Measurements from ENCODE around the gene IL34. TPM values are rescaled to one million over a fixed set of nuclear protein-coding genes. Genes with fewer than 3 reads are reported as not detected.

IL34 gene
- total and polyA plus RNA-seq, 5 experiments from 2014 or later, result 0.36 TPM; not detected in 4

DNA sequence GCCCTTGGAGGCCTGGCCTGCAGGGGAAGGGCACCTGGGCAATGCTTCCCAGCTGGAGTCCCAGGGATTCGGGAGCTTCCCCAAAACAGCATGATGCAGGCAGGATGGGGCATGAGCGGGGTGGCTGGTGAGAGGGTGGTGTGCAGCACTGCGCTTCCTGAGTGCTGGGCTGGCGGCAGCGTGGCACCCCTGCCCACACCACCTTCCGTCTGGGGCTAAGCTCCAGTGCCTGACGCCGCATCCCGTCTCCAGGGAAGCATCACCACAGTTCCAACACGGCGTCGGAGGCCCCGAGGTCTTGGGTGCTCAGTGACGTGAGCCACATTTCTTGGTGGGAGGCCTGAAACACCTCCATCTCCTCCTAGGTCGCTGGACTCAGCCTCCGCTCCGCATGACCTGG lies 53.3 kb downstream of the IL34 start:
- Mint-ChIP-seq H3K27me3 (no peaks in the 10 kb centered on the region), H3K27ac (peak overlapping the region in 4 of 10 donors; percentile 48 to 84 (median 70))
- POLR2A ChIA-PET, result no interaction called here

DNA sequence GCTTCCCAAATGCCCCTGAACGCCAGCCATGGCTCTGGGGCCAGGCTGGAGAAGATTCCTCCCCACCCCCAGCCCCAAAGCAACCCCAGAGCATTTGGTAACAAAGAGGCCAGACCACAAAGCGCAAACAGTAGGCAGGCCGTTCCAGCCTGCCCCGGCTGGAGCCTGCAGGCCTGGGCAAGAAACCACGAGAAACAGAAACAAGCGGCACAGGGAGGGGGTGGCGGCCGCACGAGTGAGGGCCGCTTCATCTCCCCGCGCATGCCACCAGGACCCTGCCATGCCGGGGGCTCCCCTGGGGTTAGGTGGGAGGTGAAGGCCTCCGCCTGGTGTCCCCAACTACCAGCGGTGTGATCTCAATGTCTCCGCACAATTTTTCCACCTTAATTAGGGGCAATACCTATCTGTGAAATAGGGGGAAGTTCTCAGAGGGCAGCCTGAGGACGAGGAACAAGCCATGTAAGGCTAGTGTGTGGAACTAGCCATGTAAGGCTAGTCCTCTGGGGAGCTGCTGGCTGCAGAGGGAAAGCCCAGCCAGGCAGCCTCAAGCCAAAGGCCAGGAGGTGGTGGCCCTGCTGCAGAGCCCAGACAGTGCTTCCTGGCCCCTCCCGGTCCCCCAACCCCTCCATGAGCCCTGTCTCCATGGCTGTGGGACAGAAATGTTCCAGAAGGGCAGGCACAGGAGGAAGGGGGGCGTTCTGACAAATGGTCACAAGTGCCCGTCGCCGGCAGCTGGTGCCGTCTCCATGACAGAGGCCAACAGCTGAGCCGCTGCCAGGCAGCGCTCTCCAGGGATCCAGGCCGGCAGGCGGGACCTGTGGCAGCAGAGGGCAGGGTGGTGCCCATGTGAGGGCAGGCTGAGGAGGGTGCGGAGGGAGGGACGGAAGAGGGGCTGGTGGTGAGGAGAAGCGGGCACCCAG lies 54.0 kb downstream of the IL34 start:
- peaks cover 22 to 46% (median 38%) of the 10 kb centered on the region in 4 donors for H3K4me1 Mint-ChIP-seq
- H3K36me3 Mint-ChIP-seq, result peaks cover 0 to 7% (median 1%) of the 10 kb centered on the region in 3 donors
- DNase-seq, result no peak
- no peaks in the 10 kb centered on the region for H3K9me3 Mint-ChIP-seq
- no peak for ATAC-seq
- H3K27ac Mint-ChIP-seq, result peak overlapping the region in 3 of 10 donors; percentile 63 to 88 (median 87)
- POLR2A ChIA-PET, result no interaction called here
- H3K4me3 Mint-ChIP-seq, result no peak overlapping the region
- no peaks in the 10 kb centered on the region for H3K27me3 Mint-ChIP-seq

More for the DNA sequence above, 53.3 kb downstream of the IL34 start:
- DNase-seq (no peak), ATAC-seq (no peak)
- peaks cover 0 to 7% (median 1%) of the 10 kb centered on the region in 3 donors for H3K36me3 Mint-ChIP-seq
- peaks cover 24 to 52% (median 41%) of the 10 kb centered on the region in 4 donors for H3K4me1 Mint-ChIP-seq
- H3K4me3 Mint-ChIP-seq, result no peak overlapping the region
- no peaks in the 10 kb centered on the region for H3K9me3 Mint-ChIP-seq

DNA sequence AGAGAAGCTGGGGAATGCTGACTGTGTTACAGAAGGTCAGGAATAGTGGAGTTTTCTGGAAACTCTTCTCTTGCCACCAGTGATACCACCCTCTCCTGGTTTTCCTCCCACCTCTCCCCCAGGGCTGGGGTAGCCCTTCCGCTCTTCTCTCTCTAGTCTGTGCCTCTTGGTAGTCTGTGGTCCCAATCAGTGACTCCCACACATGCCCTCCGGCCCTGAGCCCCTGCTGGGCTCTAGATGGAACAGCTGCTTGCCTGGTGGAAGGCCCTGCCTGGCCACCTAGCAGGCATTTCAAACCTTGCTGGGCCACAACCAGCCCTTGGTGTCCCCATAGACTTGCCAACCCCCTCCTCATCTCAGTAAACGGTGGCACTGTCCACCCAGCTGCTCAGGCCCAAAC lies 54.7 kb downstream of the IL34 start:
- Mint-ChIP-seq H3K4me3 (no peak overlapping the region), H3K27ac (peak overlapping the region in 6 of 10 donors; percentile 43 to 88 (median 75)), H3K4me1 (peaks cover 17 to 40% (median 31%) of the 10 kb centered on the region in 4 donors), H3K36me3 (peaks cover 0 to 7% (median 0%) of the 10 kb centered on the region in 3 donors), H3K27me3 (no peaks in the 10 kb centered on the region), H3K9me3 (no peaks in the 10 kb centered on the region)
- POLR2A ChIA-PET, result no interaction called here
- ATAC-seq (no peak), DNase-seq (no peak)

DNA sequence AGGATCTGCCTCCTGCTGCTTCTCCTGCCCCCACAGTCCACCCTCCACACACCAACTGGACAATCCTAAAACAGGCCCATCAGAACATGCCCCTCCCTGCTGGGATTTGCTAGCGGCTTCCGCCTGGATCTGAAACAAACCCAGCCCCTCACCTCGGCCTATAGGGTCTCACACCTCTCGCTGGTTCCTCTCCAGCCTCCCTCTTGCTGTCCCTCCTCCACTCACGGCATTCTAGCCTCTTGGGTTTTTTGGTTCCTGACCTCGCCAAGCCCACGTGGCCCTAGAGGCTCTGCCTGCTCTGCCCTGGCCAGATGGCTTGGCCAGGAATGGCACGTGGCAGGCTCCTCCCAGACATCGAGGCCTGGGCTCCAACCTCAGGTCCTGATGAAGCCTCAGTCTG lies 55.2 kb downstream of the IL34 start:
- POLR2A ChIA-PET, result no interaction called here
- Mint-ChIP-seq H3K27ac (peak overlapping the region in 6 of 10 donors; percentile 6 to 88 (median 59)), H3K4me3 (no peak overlapping the region), H3K36me3 (peaks cover 0 to 7% (median 0%) of the 10 kb centered on the region in 3 donors), H3K4me1 (peaks cover 14 to 34% (median 26%) of the 10 kb centered on the region in 4 donors), H3K9me3 (no peaks in the 10 kb centered on the region), H3K27me3 (no peaks in the 10 kb centered on the region)
- no peak for ATAC-seq
- no peak for DNase-seq

DNA sequence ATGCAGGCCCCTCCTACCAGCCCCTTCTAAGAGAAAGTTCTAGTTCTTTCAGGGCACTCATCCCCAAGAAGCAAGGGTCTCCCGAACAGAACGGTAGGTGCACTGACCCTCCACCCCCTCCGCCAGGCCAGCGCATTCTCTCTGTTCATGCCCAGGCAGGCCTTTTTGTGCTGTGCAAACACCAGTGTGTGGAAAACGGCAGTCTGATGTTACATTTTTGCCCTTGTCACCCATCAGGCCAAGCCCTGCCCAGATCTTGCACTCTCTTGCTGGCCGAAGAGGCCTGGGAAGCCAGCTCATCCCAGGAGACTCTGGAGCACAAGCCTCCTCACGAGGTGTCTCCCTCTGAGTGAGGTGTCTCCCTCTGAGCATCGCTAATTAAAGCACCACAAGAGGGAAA lies 55.6 kb downstream of the IL34 start:
- Mint-ChIP-seq H3K27me3 (no peaks in the 10 kb centered on the region), H3K27ac (peak overlapping the region in 4 of 10 donors; percentile 6 to 76 (median 42)), H3K9me3 (no peaks in the 10 kb centered on the region), H3K4me1 (peaks cover 10 to 30% (median 22%) of the 10 kb centered on the region in 4 donors), H3K4me3 (no peak overlapping the region), H3K36me3 (peaks cover 0 to 7% (median 0%) of the 10 kb centered on the region in 3 donors)
- DNase-seq (no peak), ATAC-seq (no peak)
- POLR2A ChIA-PET, result no interaction called here

DNA sequence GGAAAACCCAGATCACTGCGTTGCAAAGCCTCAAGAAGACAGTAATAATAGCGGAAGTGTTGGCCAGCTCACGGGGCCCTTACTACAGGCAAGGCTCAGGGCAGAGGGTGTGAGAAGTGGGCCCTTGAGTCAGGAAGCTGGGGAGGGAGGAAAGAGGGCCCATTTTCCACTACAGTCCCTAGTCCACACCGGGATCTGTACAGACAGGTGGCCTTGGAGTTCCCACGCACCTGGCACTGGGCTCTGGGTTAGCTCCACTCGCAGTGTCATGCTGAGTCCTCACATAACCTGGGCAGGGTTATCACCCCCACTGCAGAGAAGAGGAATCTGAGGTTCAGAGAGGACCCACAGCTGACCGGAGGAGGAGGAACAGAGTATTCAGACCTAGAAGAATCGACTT lies 56.3 kb downstream of the IL34 start:
- no peak for ATAC-seq
- DNase-seq, result no peak
- Mint-ChIP-seq H3K27me3 (no peaks in the 10 kb centered on the region), H3K36me3 (peaks cover 0 to 7% (median 0%) of the 10 kb centered on the region in 3 donors), H3K4me1 (peaks cover 9 to 28% (median 16%) of the 10 kb centered on the region in 4 donors), H3K9me3 (no peaks in the 10 kb centered on the region), H3K4me3 (no peak overlapping the region), H3K27ac (peak overlapping the region in 3 of 10 donors; percentile 8 to 76 (median 74))
- POLR2A ChIA-PET, result interaction anchor here (1.2 kb wide), 1 partner anchor 34 kb away, joined by 4 read pairs; no protein-coding TSS in a partner anchor

DNA sequence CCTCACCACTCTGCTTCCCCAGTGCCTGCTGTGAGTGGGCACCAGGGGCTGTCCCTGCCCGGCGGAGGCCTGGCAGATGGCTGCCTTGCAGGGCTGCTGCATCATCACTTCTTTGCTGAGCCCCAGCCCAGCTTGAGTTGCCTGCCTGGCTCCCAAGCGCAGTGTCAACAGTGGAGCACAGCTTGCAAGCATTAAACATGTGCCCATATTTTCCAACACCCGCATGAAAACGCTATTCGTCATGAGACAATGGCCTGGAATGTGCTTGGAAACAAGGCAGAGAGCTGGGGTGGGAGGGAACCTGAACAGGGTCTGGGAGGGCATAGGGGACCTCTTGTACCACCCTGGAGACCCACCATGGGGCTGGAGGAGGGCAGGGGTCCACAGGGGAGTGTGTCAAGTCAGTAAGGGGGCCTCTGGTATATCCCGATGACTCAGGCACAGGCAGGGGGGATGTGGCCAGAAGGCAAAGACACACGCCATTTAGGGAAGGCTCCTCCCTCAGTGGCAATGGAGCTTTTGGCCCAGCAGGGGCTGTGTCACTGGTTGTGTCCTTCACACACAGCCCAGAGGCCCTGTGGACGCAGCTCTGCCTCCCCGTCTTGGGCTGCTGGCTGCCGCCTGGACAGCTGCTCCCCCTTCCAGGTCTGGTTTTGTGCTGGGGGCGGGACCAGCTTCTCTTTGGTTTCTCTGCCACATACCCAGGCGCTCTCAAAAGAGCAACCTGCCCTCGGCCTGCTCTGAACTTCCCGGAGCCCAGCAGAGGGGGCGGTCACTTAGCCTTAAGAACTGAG lies 56.9 kb downstream of the IL34 start:
- ATAC-seq (no peak), DNase-seq (no peak)
- H3K36me3 Mint-ChIP-seq, result peaks cover 0 to 4% (median 0%) of the 10 kb centered on the region in 3 donors
- no peaks in the 10 kb centered on the region for H3K27me3 Mint-ChIP-seq
- no peaks in the 10 kb centered on the region for H3K9me3 Mint-ChIP-seq
- peak overlapping the region in 1 of 10 donors; percentile 14 for H3K27ac Mint-ChIP-seq
- peaks cover 4 to 21% (median 11%) of the 10 kb centered on the region in 4 donors for H3K4me1 Mint-ChIP-seq
- POLR2A ChIA-PET, result interaction anchor here (1.2 kb wide), 1 partner anchor 34 kb away, joined by 4 read pairs; no protein-coding TSS in a partner anchor
- no peak overlapping the region for H3K4me3 Mint-ChIP-seq

DNA sequence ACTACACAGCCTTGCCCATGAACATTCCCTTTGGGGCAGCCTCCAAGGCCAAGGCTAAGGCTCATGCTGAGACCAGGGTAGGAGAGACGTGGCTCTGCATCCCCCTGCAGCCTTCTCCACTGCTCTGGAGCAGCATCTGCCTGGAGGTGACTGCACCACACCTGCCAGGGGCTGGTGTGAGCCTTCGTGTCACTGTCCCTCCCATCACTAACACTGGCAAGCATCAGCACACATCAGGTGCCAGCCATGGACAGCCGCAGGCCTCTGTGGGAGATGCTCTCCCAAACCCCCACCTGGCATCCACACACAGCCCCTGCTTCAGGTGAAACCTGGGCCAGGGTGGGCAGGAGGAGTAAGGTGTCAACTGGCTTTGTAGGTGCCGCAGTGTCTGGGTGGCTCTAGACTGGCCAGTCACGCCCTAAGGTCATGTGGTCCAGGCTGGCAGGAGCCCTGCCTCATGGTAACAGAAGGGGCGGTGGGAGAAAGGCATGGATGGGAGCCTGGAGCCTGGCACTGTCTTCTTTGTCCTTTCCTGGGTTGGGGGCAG lies 57.5 kb downstream of the IL34 start:
- Mint-ChIP-seq H3K4me1 (peaks cover 4 to 17% (median 10%) of the 10 kb centered on the region in 4 donors), H3K4me3 (no peak overlapping the region), H3K27ac (peak overlapping the region in 5 of 10 donors; percentile 14 to 77 (median 48)), H3K36me3 (peaks cover 0 to 7% (median 0%) of the 10 kb centered on the region in 3 donors), H3K9me3 (no peaks in the 10 kb centered on the region), H3K27me3 (no peaks in the 10 kb centered on the region)
- POLR2A ChIA-PET, result interaction anchor here (0.9 kb wide), 1 partner anchor 33 kb away, joined by 3 read pairs; no protein-coding TSS in a partner anchor
- ATAC-seq, result no peak
- DNase-seq, result no peak

DNA sequence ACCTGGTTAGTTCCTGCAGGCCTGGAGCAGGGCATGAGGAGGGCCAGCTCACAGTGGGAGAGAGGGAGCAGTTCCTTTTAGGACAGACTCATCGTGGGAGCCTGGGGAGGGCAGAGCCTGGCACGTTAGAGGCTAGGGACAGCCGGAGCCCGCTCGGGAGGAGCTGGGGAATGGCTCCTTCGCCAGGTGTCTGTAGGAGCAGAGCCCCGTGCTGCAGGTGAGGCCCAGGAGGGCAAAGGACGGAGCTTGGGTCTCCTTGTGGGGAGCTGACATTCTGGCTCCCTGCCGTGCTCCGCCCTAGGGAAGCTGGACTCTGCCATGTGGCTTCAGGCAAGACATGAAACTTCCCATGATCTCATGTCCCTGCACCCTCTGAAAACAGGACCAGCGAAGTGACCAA lies 58.2 kb downstream of the IL34 start:
- H3K4me3 Mint-ChIP-seq, result no peak overlapping the region
- DNase-seq, result no peak
- POLR2A ChIA-PET, result interaction anchor here (0.9 kb wide), 1 partner anchor 32 kb away, joined by 3 read pairs; no protein-coding TSS in a partner anchor
- no peak for ATAC-seq
- H3K36me3 Mint-ChIP-seq, result peaks cover 0 to 3% (median 0%) of the 10 kb centered on the region in 3 donors
- peak overlapping the region in 3 of 10 donors; percentile 24 to 77 (median 59) for H3K27ac Mint-ChIP-seq
- no peaks in the 10 kb centered on the region for H3K9me3 Mint-ChIP-seq
- H3K27me3 Mint-ChIP-seq, result no peaks in the 10 kb centered on the region
- H3K4me1 Mint-ChIP-seq, result peaks cover 0 to 12% (median 6%) of the 10 kb centered on the region in 4 donors

DNA sequence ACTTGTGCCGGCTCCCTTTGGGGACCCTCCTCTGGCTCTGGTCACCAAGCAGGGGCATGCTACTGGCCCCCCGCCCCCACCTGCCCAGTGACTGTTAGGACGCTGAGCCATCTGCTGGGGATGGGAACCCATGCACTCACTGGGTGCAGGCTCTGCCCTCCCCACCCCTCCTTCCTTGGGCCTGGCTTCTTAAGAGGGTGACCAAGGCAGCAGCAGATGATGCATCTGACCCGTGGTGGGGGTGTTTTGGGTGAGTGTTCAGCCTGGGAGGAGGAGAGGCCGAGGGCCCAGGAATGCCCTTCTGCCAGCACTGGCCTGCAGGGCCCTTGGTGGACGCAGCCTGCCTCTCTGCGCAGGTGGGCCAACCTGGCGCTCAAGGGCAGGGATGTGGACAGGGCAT lies 58.7 kb downstream of the IL34 start:
- POLR2A ChIA-PET, result no interaction called here
- no peaks in the 10 kb centered on the region for H3K9me3 Mint-ChIP-seq
- peak overlapping the region in 2 of 10 donors; percentile 15 to 25 for H3K27ac Mint-ChIP-seq
- no peak for DNase-seq
- H3K4me1 Mint-ChIP-seq, result peaks cover 0 to 13% (median 7%) of the 10 kb centered on the region in 4 donors
- H3K4me3 Mint-ChIP-seq, result no peak overlapping the region
- no peaks in the 10 kb centered on the region for H3K27me3 Mint-ChIP-seq
- H3K36me3 Mint-ChIP-seq, result peaks cover 0 to 3% (median 0%) of the 10 kb centered on the region in 3 donors
- ATAC-seq, result no peak

DNA sequence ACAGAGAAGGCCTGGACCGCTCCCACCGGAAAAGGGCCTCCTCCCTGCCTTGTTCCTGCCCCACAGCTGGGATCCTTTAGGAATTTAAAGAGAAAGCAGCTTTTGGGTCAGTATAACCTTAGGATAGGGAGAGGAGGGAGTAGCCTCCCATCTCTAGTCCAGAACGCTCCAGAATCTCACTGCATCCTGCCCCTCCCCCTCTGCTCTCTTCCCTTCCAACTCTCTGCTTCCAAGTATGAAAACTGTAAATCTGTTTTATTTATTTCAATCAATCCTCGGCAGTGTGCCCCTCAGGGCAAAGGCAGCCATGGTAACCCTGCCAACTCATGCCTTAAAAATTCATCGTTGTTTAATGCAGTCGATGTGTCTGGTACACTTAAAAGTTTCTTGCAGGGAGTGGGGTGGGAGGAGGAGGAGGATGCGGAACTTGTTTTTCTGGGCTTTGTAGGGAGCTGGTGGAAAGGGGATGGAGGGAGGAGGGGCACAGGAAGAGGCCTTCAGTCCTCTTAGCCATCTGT lies 60.6 kb downstream of the IL34 start:
- Mint-ChIP-seq H3K4me3 (no peak overlapping the region), H3K4me1 (peaks cover 0 to 18% (median 12%) of the 10 kb centered on the region in 4 donors), H3K36me3 (peaks cover 0 to 7% (median 4%) of the 10 kb centered on the region in 3 donors), H3K9me3 (no peaks in the 10 kb centered on the region), H3K27ac (peak overlapping the region in 4 of 10 donors; percentile 29 to 71 (median 42)), H3K27me3 (no peaks in the 10 kb centered on the region)
- ATAC-seq (no peak), DNase-seq (no peak)
- POLR2A ChIA-PET, result interaction anchor here (0.6 to 1.0 kb wide), 2 partner anchors 30 to 63 kb away, joined by 3 read pairs; no protein-coding TSS in a partner anchor
